HG02884 (cell line): ENCODE results near the gene GRIA1.

Experiments
- ATAC-seq: cut with Tn5 transposase; IDR thresholded peaks from one replicate; pipeline ENCODE4 v1.9.1; 2021; ENCODE audit warnings: mild to moderate bottlenecking, moderate library complexity; ENCODE audit not compliant: unreplicated experiment

The GRIA1 gene

DNA sequence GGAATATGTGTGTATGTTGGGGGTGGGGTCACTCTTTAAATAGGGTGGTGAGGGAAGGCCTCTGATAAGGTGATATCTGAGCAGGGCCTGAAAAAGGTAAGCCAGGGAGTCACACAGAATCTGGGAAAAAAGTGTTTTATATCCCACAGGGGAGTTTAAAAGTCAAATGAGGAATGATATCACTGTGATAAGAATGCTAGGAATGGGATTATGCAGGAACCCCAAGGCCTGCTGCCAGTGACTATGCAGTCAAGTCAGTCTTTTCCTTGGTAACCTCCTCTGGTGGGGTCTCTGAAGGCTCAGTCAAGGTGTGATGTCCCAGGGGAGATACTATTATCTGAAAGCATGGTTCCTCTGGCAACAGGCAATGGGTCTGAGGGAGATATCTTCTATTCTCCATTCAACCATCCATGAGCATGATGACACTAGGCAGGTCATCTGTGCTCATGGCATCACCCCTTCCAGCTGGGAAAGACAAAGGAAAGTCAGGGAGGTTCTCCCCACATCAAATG, 53.5 kb downstream of the GRIA1 start:
- no peak for ATAC-seq

- no peak for ATAC-seq
These were observed 54.2 kb downstream of the GRIA1 start for GRCh38 chr5:153544706-153545105.

DNA sequence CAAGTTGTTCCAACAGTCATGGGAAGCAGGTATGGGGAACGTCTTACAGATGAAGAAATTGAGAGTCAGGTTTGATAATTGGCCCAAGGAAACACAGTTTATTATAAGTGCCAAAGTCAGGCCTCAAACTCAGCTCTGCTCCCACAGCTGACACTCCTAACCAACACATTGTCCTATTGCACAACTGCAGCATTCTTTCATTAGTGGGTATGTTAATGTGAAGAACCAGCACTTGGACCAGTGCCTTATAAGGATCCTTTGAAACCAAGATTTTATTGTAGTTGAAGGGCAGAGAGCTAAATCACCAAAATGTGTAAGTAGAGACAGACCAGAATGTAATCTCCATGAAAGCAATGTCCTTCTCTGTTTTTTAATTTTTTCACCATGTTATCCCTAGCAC, 56.1 kb downstream of the GRIA1 start:
- no peak for ATAC-seq

- no peak for ATAC-seq
These were observed 61.1 kb downstream of the GRIA1 start for GRCh38 chr5:153551537-153552079.

- ATAC-seq: no peak
These were observed 62.4 kb downstream of the GRIA1 start for GRCh38 chr5:153552886-153553285.

DNA sequence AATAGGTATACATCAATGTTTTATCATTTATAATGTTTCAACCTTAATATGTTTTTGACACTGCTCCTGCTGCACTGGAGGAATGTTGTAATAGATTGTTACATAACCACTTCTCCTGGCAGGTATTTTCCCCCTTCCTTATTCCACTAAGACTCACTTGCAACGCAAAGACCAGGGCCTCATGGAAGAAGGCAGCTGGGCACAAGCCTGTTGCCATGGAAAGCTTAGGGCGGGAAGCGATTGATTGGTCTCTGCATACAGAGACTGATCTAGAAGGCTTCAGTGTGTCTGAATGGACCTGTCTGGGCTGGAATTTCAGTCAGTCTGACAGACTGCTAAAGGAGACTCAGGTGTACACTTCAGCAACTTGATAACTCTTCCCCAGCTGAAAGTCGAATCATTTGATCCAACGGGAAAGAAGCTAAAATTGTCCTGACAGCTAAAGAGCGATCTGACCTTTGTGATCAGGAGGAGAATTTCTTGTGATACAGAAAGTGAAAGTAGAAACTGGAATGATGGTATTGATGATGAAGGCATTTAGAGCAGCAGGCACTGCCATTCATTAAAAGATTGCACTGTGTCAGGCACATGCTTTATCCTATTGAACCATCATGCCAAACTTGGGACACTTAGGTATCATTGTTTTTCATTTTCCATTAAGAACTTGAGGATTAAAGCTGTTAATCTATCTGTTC, 65.1 kb downstream of the GRIA1 start:
- ATAC-seq: no peak

DNA sequence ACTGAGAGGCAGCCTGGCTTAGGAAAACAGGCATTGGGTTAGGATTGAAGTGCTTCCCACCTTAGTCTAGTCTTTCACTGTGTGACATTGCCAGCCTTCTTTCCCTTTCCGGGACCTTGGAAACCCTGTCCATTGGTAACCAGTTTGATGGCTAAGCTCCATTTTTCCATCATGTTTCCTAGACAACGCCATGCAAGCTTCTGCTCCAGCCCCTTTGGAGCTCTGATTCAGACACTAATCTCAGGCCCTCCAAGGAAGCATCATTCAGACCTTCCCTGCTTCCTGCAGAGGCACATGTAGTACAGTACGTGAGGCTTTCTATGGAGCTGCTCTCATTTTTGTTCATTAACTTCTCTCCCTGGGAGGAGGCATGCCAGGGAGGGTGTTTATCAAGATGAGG, 68.5 kb downstream of the GRIA1 start:
- no peak for ATAC-seq

DNA sequence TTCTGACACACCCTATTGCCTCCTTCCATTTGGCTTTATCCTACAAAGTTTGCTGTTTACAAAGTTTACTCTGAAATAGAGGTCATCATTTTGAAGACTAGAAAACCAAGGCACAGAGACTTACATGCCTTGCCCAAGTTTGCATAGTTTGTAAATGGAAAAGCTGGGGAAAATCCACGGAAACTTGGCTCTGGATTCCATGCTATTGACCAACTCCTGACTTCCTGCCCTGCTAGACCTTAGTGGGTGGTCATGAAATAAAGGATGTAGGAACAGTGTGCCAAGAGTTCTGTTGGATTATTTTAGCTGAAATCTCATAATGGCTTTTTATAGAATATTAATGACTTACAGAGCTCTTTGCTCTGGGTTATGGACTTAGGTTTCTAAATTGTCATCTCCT, 69.5 kb downstream of the GRIA1 start:
- no peak for ATAC-seq

DNA sequence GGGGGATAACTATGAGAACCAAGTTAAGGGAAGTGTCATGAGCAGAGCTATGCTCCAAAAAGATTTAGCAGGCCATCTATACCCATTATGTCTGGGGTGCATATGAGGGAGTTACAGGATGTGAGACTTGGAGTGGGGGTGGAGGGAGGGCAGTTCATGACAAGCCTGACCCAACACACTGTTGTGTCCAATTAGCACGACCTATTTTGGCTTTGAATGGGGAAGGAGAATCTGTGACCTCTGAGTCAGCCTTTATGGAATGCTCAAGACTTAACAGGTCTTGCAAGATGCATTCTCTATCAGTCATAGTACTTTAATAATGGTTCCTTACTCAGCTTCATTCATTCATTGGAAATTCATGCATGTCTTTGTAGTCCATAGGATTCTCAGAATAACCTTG, 71.7 kb downstream of the GRIA1 start:
- no peak for ATAC-seq

- ATAC-seq: no peak
These were observed 75.4 kb downstream of the GRIA1 start for GRCh38 chr5:153565822-153566221.

- ATAC-seq: no peak
These were observed 78.6 kb downstream of the GRIA1 start for GRCh38 chr5:153569036-153569435.

GRCh38 chr5:153571162-153571561, 80.7 kb downstream of the GRIA1 start:
- ATAC-seq: no peak

GRCh38 chr5:153572411-153573145, 82.1 kb downstream of the GRIA1 start:
- no peak for ATAC-seq

DNA sequence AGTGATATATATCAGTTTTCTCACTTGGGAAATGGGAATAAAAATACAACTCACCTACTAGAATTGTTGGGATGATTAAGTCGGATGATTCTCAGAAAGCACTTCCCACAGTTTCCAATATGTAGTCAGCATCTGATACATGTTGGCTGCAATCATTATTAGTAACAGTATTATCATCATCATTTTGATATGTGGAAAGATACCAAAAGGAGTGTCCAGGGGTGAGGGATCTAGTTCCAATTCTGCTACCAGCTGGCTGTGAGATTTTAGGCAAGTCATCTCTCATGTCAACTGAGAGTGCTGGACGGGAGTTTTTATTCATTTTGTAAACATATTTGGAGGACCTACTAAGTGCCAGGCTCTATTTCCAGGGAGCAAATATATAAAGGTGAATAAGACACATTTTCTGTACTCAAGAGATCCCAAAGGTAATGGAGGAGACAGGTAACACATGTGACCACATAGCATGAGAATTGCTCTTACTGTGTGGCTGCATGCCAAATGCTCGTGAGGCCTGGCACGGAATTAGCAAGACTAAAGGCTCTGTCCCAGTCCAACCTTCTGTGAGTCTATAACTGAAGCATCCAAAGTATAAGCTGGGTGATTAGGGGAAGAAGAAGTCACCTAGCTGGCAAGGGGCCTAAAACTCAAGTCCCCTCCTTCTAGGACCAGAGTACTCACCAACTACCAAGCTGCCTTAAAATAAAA, 83.0 kb downstream of the GRIA1 start:
- no peak for ATAC-seq

DNA sequence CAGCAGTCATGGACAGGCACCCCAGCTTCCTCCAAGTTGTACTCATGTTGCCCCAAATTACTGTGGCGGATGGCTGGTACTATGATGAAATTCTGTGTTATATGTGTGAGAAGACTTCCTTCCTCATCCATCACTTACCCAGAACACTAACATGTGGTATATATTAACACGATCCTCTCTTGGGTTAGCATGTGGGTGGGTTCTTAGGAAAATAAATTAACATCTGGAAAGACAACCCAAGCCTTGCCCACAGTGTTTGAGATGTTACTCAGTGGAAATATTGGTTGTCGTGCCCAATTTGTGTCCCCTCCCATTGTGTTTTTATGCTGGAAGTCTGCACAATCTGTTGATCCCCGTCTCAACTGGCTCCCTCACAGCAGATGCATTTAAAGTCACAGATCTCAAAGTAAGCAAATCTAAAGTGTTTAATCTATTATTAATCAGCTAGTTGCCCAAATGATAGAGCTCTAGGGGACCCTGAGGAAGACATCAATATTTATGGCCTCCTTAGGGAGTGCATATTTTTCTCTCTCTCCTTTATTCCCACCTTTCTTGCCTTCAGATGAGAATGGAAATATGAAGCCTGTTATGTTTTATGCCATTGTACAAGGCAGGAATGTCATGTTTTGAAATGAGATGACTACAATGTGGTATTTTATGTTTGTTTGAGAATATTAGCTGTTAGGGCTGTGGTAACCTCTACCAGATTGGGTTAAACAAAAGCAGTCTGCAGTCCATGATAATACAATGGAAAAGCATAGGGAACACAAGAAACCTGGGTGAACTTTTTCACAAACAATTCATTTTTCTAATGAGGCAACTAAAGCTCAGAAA, 93.9 kb downstream of the GRIA1 start:
- ATAC-seq: no peak

DNA sequence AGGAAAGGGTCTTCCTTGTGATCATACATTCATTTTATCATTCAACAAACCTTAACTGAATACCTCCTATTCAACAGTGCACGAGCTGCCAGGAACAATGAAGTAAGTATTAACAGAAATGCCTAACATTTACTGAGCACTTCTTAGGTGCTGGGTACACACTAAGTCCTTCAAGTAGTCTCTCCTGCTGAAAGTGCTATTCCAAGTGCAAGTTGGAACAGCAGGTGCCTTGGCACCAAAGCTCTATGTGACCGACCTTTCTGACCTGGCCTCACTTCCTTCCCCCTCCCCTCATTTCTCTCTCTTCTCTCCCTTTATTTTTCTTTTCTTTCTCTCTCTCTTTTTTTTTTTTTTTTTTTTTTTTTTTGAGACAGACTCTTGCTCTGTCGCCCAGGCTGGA, 94.5 kb downstream of the GRIA1 start:
- ATAC-seq: no peak

GRCh38 chr5:153585622-153586277, 95.3 kb downstream of the GRIA1 start:
- no peak for ATAC-seq

GRCh38 chr5:153592081-153592480, 101.6 kb downstream of the GRIA1 start:
- no peak for ATAC-seq

DNA sequence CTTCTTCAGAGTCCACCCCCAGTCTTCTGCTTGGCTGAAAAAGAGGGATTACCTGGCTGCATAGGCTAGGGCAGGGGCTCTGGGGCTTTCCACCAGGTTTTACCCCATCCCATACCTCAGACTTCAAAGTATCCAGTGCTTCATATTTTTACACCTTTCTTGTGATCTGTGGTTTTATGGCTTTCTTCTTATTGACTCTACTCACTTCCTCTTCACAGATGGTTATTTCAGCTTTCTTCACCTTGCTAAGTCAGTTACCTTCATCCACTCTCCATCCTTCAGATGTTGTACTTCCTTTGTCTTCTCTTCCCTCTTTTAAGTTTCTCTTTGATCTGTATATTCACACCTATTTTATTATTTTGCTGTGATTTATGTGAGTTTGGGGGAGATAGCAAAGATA, 104.3 kb downstream of the GRIA1 start:
- no peak for ATAC-seq

DNA sequence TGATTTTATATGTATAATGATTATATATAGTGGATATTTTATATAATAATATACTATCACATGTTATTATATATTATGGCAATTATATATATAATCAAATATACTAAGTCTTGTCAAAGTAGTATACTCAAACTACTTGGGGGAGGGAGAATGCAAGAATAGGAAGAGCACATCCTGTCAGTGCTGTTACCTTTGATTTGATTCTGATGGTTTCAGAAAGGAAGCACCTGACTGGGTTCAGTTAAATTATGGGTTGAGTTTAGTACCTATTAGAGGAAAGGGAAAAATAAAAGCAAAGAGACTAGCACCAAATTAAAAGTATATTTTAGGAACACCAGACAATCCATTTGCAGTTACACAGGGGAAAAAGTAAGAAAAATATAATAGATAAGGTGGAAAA, 107.6 kb downstream of the GRIA1 start:
- peak; percentile 64 for ATAC-seq
